NCI-H510A (cell line): ENCODE data around the gene PARD3.
"Not testable (repeated sequence)": the region's sequence is repeated elsewhere in the genome, so short reads cannot be mapped to it uniquely, and the experiment has no call there.

Experiments used
- DNase-seq: peaks from one replicate; lab custom pipeline; 2025; lab: John Stamatoyannopoulos, UW

The PARD3 gene

DNA sequence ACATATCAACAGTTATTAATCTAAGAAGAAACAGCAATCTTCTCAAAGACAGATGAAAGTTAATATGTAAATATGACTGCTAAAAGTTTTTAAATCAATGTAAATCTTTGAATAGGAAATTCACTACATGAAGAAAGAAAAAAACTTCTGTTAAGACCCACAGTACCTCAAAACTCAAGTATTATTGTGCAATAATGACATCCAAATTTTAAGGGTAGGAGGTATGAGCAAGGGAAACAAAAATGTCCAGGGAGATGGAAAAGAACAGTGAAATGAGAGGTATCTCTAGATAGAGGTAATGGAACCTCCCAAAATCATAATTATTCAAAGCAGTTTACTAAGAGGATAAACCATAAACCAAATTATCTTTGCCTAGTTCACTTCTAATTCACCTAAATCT lies 436.8 kb downstream of the PARD3 start:
- DNase-seq, result no peak

- no peak for DNase-seq
Measured at GRCh38 chr10:34377833-34378232, 437.3 kb downstream of the PARD3 start.

- no peak for DNase-seq
Measured at GRCh38 chr10:34374356-34375045, 440.6 kb downstream of the PARD3 start.

- DNase-seq, result no peak
Measured at GRCh38 chr10:34373211-34373610, 441.9 kb downstream of the PARD3 start.

GRCh38 chr10:34372509-34372908 lies 442.6 kb downstream of the PARD3 start:
- DNase-seq, result no peak

GRCh38 chr10:34370126-34370525 lies 445.0 kb downstream of the PARD3 start:
- no peak for DNase-seq

DNA sequence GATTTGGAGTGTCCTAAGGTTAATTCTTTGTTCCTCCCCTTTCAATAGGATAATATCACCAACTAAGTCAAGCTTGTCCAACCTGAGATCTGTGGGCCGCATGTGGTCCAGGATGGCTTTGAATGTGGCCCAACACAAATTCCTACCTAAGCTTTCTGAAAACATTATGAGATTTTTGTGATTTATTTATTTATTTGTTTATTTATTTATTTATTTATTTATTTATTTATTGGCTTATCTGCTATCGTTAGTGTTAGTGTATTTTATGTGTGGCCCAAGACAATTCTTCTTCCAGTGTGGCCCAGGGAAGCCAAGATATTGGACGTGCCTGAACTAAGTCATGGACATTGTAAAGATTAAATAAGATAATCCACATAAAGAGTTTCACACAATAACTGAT lies 446.0 kb downstream of the PARD3 start:
- DNase-seq, result no peak

DNA sequence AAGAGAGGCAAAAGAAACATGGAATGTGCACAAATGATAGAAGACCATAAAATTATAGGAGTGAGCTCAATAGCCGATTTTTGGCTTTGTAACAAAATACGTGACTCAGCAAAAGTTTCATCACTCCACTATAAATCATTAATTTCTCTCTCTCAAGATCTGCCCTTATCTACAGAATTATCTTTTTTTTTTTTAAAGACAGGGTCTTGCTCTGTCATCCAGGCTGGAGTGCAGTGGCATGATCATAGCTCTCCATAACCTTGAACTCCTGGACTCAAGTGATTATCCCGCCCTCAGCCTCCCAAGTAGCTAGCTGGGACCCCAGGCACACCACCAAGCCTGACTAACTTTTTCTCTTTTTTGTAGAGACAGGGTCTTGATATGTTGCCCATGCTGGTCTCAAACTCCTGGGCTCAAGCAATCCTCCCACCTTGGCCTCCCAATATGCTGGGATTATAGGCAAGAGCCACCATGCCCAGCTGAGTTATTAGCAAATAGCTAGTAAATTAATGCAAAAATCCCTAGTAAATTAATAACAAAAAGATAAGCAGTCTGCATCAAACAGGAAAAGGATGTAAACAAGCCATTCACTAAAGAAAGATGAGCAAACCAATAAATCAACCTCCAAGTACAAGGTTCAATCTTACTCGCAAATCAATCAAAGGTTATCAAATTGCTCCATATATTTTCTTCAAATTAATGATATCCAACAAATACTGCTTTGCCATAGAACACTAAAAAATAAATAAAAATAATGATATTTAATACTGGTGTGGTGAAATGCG lies 450.7 kb downstream of the PARD3 start:
- no peak for DNase-seq

GRCh38 chr10:34360984-34361383 lies 454.1 kb downstream of the PARD3 start:
- no peak for DNase-seq

DNA sequence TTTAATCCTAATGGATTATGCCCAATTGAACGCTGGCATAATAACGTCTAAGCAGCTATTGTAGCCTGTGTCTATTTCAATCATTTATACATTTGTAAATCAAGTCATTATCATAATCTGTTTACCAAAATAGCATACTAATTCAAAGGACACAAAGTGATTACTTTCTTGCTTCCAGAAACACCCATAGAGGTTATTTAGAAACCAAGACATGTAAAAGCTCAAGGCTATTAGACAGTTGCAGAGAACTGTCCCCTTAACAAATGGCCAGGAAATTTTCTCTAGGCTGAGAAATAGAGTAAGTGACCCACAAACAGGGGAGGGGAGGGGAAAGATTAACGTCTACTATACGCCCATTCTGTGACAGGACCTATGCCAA lies 455.7 kb downstream of the PARD3 start:
- no peak for DNase-seq

DNA sequence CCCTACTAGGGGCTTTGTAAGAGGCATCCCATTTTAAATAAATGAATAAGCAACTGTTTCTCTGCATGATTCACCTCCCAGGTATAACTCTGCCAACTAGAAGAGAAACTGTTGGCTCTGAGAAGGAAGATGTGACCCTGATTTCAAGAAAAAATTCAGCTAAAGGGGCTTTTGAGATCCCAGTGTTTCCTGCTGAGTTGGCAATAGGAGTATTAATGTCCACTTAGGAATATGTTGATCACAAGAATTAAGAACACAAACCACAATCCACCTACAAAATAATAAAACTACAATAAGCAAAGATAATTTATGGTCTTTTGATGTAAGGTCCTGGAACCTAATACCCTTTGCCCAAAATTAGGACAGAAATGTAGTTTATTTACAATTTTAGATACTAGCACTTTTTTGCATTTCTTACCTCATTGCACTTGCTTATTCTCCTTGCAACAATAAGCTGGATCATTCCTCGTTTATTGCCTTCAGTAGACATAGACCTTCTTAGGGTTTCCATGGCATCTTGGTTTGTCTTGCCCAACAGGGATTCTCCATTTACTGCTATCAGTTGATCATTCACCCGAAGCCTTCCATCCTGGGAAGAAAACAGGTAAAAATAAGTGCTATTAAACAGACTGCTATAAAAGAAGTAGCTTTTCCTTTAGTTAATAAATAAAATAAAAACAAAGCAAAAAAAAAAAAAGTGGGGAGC lies 456.2 kb downstream of the PARD3 start:
- DNase-seq, result no peak

DNA sequence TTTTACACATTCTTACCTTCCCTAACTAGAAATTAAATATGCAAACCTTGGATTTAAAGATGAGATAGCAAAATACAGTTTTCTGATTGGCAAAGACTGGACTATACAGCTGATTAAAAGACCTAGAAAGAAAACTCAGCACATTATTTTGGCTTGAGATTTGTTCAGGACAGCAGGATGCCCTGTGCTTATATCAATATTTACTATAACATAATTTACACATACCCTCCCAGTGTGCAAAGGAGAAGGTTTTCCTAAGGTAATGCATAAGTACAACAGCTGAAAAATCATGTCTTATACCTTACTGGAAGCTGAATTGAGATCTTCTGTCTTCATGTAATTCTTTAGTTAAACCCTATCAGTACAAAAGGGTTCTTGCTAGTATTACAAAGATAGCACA lies 458.6 kb downstream of the PARD3 start:
- DNase-seq, result no peak

- not testable (repeated sequence) for DNase-seq
Measured at GRCh38 chr10:34353530-34353929, 461.6 kb downstream of the PARD3 start.

GRCh38 chr10:34352599-34353204 lies 462.4 kb downstream of the PARD3 start:
- not testable (repeated sequence) for DNase-seq

DNA sequence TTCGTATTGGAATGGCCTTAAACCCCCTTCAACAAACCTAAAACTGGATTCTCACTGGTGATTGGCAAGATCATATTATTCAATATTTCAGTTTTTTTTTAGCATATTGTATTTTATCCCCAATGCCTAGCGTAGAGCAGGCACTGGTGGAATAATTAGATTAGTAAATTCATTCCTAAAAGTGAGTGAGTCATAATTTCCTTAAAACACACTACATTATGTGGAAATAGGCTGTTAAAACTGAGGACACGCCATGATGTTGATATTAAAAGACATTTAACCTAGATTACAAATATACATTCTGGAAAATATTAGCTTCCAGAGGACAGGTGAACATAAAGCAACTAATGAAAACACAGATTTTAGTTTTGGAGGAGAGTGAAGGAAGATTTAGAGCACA lies 463.9 kb downstream of the PARD3 start:
- DNase-seq, result no peak

- no peak for DNase-seq
Measured at GRCh38 chr10:34348917-34349485, 466.1 kb downstream of the PARD3 start.

GRCh38 chr10:34348021-34348420 lies 467.1 kb downstream of the PARD3 start:
- DNase-seq, result no peak

DNA sequence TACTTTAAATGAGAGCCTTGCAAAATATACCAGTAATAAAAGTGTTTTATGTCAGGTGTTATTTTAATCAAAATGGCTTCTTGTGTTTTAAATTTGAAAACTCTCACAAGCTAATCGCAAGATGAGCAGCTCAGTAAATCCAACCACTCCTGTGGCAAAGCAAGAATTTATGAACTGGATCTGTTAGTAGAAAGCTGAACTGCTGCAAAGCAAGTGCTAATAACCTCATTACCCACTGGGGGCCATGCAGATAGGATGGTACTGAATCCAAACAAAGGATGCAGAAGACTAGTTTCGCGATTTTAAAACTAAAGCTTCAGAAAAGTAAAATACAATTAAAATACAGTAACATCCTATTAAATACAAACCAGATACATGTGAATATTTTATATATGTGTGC lies 468.0 kb downstream of the PARD3 start:
- no peak for DNase-seq

- DNase-seq, result no peak
Measured at GRCh38 chr10:34346516-34347100, 468.5 kb downstream of the PARD3 start.

DNA sequence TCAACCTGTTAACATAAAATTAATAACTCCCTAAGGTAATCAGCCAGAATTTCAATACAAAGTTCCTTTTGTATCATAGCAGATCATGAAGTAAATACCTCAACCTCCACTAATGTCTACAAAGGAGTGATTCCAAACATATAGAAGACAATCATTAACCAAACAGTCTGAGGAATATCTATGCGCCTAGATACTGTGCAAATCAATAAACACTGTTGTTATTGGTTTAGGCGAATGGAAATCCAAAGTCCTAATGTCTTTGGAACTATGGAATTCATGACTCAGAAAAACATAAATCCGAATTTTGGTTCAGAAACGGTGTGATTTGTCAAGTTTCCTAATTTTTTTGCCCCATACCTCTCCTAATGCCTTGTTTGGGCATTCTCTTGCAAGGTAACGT lies 469.7 kb downstream of the PARD3 start:
- DNase-seq, result no peak

DNA sequence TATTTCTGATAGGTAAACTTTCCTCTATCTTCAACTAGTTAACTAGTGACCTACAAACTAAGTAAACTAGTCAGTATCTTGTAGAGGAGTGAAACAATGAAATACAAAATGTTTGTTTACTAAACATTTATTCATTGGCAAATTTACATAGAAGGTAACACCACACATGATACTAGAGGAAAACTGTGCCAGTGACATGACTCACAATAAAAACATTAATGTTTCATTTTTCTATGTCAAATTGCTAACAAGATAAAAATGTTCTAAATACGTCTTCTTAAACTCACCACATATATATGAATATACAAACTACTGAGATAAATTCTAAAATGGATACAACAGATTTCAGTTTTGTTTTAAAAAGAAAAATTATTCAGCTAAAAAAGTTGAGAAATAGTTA lies 471.3 kb downstream of the PARD3 start:
- DNase-seq, result no peak

DNA sequence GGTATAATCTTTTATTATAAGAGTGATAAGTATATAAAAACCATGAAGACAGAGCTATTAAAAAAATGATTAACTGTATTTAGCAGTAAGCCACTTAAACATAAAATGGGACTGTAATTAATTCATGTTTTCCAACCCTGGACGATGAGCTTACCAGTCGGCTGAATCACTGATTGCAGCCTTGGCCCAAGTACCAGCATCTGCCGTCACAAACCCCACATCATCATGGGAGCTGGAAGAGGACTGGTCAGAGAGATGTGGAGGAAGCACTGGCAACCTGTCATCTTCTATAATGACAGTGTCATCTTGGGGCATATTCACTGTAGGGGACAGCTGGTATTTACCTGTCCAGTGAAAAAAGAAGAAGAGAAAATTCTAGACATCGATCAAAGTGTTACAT lies 473.6 kb downstream of the PARD3 start:
- DNase-seq, result no peak
